Mesenchymal stem cell (in vitro differentiated cells and primary cell): ENCODE measurements around the gene NR3C2.
"Not testable (repeated sequence)": the region's sequence is repeated elsewhere in the genome, so short reads cannot be mapped to it uniquely, and the experiment has no call there.

Experiments
- DNase-seq: peaks from one replicate; pipeline ENCODE4 v3.0.0-alpha.2; 2013
- H2AFZ ChIP-seq: one replicate; pipeline ENCODE4 v1.6.1; 2013; ENCODE audit warnings: low read depth, mild to moderate bottlenecking, control low read depth, inconsistent platforms, low read length, moderate library complexity
- H2AK5ac ChIP-seq: 2 replicates; pipeline ENCODE4 v1.6.1; 2013; ENCODE audit warnings: low read length, moderate library complexity, mild to moderate bottlenecking, inconsistent platforms; ENCODE audit not compliant: severe bottlenecking
- H2BK120ac ChIP-seq: one replicate; pipeline ENCODE4 v1.6.1; 2013; ENCODE audit warnings: low read depth, mild to moderate bottlenecking, inconsistent platforms, low read length, moderate library complexity
- H2BK12ac ChIP-seq, 2 experiments: one replicate each; pipeline ENCODE4 v1.6.1; 2013; ENCODE audit warnings: inconsistent platforms in 2 of 2, low read length in 2 of 2, mild to moderate bottlenecking in 2 of 2, moderate library complexity in 2 of 2, control low read depth in 1 of 2
- H2BK15ac ChIP-seq: one replicate; pipeline ENCODE4 v1.6.1; 2013; ENCODE audit warnings: mild to moderate bottlenecking, low read depth, inconsistent platforms; ENCODE audit not compliant: poor library complexity, severe bottlenecking
- H2BK5ac ChIP-seq: 2 replicates; pipeline ENCODE4 v1.6.1; 2013; ENCODE audit warnings: low read depth, mild to moderate bottlenecking, low read length, control low read depth, inconsistent platforms; ENCODE audit not compliant: poor library complexity, severe bottlenecking
- H3K14ac ChIP-seq, 2 experiments: one replicate each; pipeline ENCODE4 v1.6.1; 2013; ENCODE audit warnings: inconsistent platforms in 2 of 2, low read length in 2 of 2, control low read depth in 1 of 2, mild to moderate bottlenecking in 1 of 2, moderate library complexity in 1 of 2
- H3K18ac ChIP-seq, 2 experiments: one replicate each; pipeline ENCODE4 v1.6.1; 2013; ENCODE audit warnings: inconsistent platforms in 2 of 2, low read length in 2 of 2, control low read depth in 1 of 2, low read depth in 1 of 2, mild to moderate bottlenecking in 1 of 2
- H3K23ac ChIP-seq, 2 experiments: one replicate each; pipeline ENCODE4 v1.6.1; 2013; ENCODE audit warnings: inconsistent platforms in 2 of 2, low read length in 2 of 2, mild to moderate bottlenecking in 2 of 2, moderate library complexity in 2 of 2, control low read depth in 1 of 2
- H3K27ac ChIP-seq: 2 replicates; pipeline ENCODE4 v1.5.1; 2013; ENCODE audit warnings: mild to moderate bottlenecking, moderate library complexity, low read length, control low read depth, inconsistent platforms; ENCODE audit not compliant: poor library complexity, severe bottlenecking
- H3K27me3 ChIP-seq, 2 experiments: 2 replicates each; pipeline versions ENCODE4 v1.6.1 to v1.7.0; 2013; ENCODE audit warnings: low read length in 2 of 2, mild to moderate bottlenecking in 2 of 2, moderate library complexity in 2 of 2, control low read depth in 1 of 2, inconsistent platforms in 1 of 2; ENCODE audit not compliant: control insufficient read depth in 1 of 2, insufficient read depth in 1 of 2
- H3K36me3 ChIP-seq, 2 experiments: 2 replicates each; pipeline versions ENCODE4 v1.6.1 to v1.7.0; 2013; ENCODE audit warnings: low read length in 2 of 2, control low read depth in 1 of 2, inconsistent platforms in 1 of 2, low read depth in 1 of 2, mild to moderate bottlenecking in 1 of 2; ENCODE audit not compliant: insufficient read depth in 2 of 2, control insufficient read depth in 1 of 2
- H3K4ac ChIP-seq, 2 experiments: one replicate each; pipeline ENCODE4 v1.6.1; 2013; ENCODE audit warnings: inconsistent platforms in 2 of 2, low read length in 2 of 2, mild to moderate bottlenecking in 2 of 2, moderate library complexity in 2 of 2, control low read depth in 1 of 2, low read depth in 1 of 2
- H3K4me1 ChIP-seq: 2 replicates; pipeline ENCODE4 v1.6.1; 2013; ENCODE audit warnings: low read depth, low read length, control low read depth; ENCODE audit not compliant: control insufficient read depth, insufficient read depth
- H3K4me2 ChIP-seq: 2 replicates; pipeline ENCODE4 v1.6.1; 2013; ENCODE audit warnings: low read length, mild to moderate bottlenecking, inconsistent platforms; ENCODE audit not compliant: poor library complexity, severe bottlenecking
- H3K4me3 ChIP-seq, 2 experiments: 2 replicates each; pipeline versions ENCODE4 v1.5.1 to v1.7.0; 2013; ENCODE audit warnings: low read length in 2 of 2, mild to moderate bottlenecking in 2 of 2, control low read depth in 1 of 2, low read depth in 1 of 2; ENCODE audit not compliant: insufficient read depth in 1 of 2
- H3K79me1 ChIP-seq: replicated peaks from 2 replicates; pipeline ENCODE4 v1.6.1; 2013; ENCODE audit warnings: mild to moderate bottlenecking, control low read depth, low read length, inconsistent platforms; ENCODE audit not compliant: poor library complexity, severe bottlenecking
- H3K9ac ChIP-seq: 2 replicates; pipeline ENCODE4 v1.7.0; 2013; ENCODE audit warnings: mild to moderate bottlenecking, low read length, moderate library complexity
- H3K9me3 ChIP-seq: 2 replicates; pipeline ENCODE4 v1.7.0; 2013; ENCODE audit warnings: mild to moderate bottlenecking, low read length; ENCODE audit not compliant: control insufficient read depth
- H4K8ac ChIP-seq: one replicate; pipeline ENCODE4 v1.6.1; 2013; ENCODE audit warnings: inconsistent platforms, mild to moderate bottlenecking, low read length, moderate library complexity
- H4K91ac ChIP-seq: one replicate; pipeline ENCODE4 v1.6.1; 2013; ENCODE audit warnings: mild to moderate bottlenecking, low read length, inconsistent platforms
- WGBS: methylation state at CpG from one replicate; pipeline ENCODE4 v1.1.7; 2013; ENCODE audit warnings: mixed read lengths; 5-methylcytosine and 5-hydroxymethylcytosine counted together

The NR3C2 gene

GRCh38 chr4:148090029-148090428 is 352.2 kb downstream of the NR3C2 start:
- 94% methylated on average over 6 of the region's 6 CpGs for WGBS
- no peak overlapping the region for H3K4me3 ChIP-seq
- no peak overlapping the region for H2BK12ac ChIP-seq
- no peak for DNase-seq
- H3K79me1 ChIP-seq = no peaks in the 10 kb centered on the region
- H3K4me1 ChIP-seq = peaks cover 5% of the 10 kb centered on the region
- H3K14ac ChIP-seq = no peak overlapping the region
- no peak overlapping the region for H2BK5ac ChIP-seq
- H2AK5ac ChIP-seq = no peak overlapping the region
- no peak overlapping the region for H3K18ac ChIP-seq
- H3K9me3 ChIP-seq = no peaks in the 10 kb centered on the region
- H2AFZ ChIP-seq = no peak overlapping the region
- no peak overlapping the region for H3K4ac ChIP-seq
- H3K36me3 ChIP-seq = peaks cover 0 to 13% of the 10 kb centered on the region in 2 experiments
- H2BK120ac ChIP-seq = no peak overlapping the region
- H2BK15ac ChIP-seq = no peak overlapping the region
- no peaks in the 10 kb centered on the region for H3K27me3 ChIP-seq
- H3K9ac ChIP-seq = no peak overlapping the region
- H3K4me2 ChIP-seq = no peak overlapping the region
- no peak overlapping the region for H4K91ac ChIP-seq
- no peak overlapping the region for H4K8ac ChIP-seq
- H3K27ac ChIP-seq = no peak overlapping the region
- no peak overlapping the region for H3K23ac ChIP-seq

GRCh38 chr4:148089624-148090023 is 352.6 kb downstream of the NR3C2 start:
- Histone ChIP-seq H3K4me3 (no peak overlapping the region), H3K9ac (no peak overlapping the region), H3K27ac (no peak overlapping the region), H2BK5ac (no peak overlapping the region), H4K91ac (no peak overlapping the region), H2BK120ac (no peak overlapping the region), H4K8ac (no peak overlapping the region), H2BK12ac (no peak overlapping the region), H3K4ac (no peak overlapping the region), H3K14ac (no peak overlapping the region), H3K4me1 (peaks cover 5% of the 10 kb centered on the region), H2AK5ac (no peak overlapping the region), H3K23ac (no peak overlapping the region), H3K18ac (no peak overlapping the region), H3K27me3 (no peaks in the 10 kb centered on the region), H3K4me2 (no peak overlapping the region), H2AFZ (no peak overlapping the region), H3K79me1 (no peaks in the 10 kb centered on the region), H3K36me3 (peaks cover 0 to 13% of the 10 kb centered on the region in 2 experiments), H3K9me3 (no peaks in the 10 kb centered on the region), H2BK15ac (no peak overlapping the region)
- WGBS = 92% methylated on average over 6 of the region's 6 CpGs
- DNase-seq = no peak

DNA sequence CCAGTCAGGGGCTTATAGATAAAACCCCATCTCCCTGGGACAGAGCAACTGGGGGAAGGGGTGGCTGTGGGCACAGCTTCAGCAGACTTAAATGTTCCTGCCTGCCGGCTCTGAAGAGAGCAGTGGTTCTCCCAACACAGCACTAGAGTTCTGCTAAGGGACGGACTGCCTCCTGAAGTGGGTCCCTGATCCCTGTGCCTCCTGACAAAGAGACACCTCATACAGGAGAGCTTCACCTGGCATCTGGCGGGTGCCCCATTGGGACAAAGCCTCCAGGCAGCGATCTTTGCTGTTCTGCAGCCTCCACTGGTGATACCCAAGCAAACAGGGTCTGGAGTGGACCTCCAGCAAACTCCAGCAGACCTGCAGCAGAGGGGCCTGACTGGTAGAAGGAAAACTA is 359.1 kb downstream of the NR3C2 start:
- peaks cover 22 to 38% of the 10 kb centered on the region in 2 experiments for H3K36me3 ChIP-seq
- H3K79me1 ChIP-seq, H2BK15ac ChIP-seq, H3K18ac ChIP-seq, H2BK120ac ChIP-seq, H3K4ac ChIP-seq, H3K9me3 ChIP-seq, H2BK12ac ChIP-seq, DNase-seq, H2AFZ ChIP-seq, H3K9ac ChIP-seq, H3K23ac ChIP-seq, H4K91ac ChIP-seq, H3K4me1 ChIP-seq, H3K27ac ChIP-seq, H4K8ac ChIP-seq, H3K27me3 ChIP-seq, H3K14ac ChIP-seq, H3K4me2 ChIP-seq, H2AK5ac ChIP-seq, H2BK5ac ChIP-seq, H3K4me3 ChIP-seq: not testable (repeated sequence)
- 97% methylated on average over 4 of the region's 4 CpGs for WGBS

GRCh38 chr4:148081745-148082144 is 360.5 kb downstream of the NR3C2 start:
- Histone ChIP-seq H4K91ac (no peak overlapping the region), H3K4me1 (peaks cover 3% of the 10 kb centered on the region), H3K18ac (no peak overlapping the region), H3K4ac (no peak overlapping the region), H4K8ac (no peak overlapping the region), H3K9ac (no peak overlapping the region), H2AFZ (no peak overlapping the region), H3K4me3 (no peak overlapping the region), H3K79me1 (peaks cover 3% of the 10 kb centered on the region), H2BK15ac (no peak overlapping the region), H3K4me2 (no peak overlapping the region), H3K36me3 (peaks cover 22 to 47% of the 10 kb centered on the region in 2 experiments), H3K14ac (no peak overlapping the region), H3K23ac (no peak overlapping the region), H2AK5ac (no peak overlapping the region), H3K27me3 (no peaks in the 10 kb centered on the region), H2BK12ac (no peak overlapping the region), H3K9me3 (no peaks in the 10 kb centered on the region), H3K27ac (no peak overlapping the region), H2BK120ac (no peak overlapping the region), H2BK5ac (no peak overlapping the region)
- DNase-seq = no peak
- WGBS = 98% methylated on average over 3 of the region's 3 CpGs
